ENCODE results near the gene TCF23. TPM values are rescaled to one million over a fixed set of nuclear protein-coding genes. Genes with fewer than 3 reads are reported as not detected.
A peak's percentile ranks its signal among the peaks of the same experiment; 100 is the strongest.
"Not testable (repeated sequence)": the region's sequence is repeated elsewhere in the genome, so short reads cannot be mapped to it uniquely, and the experiment has no call there.

TCF23 gene
- total and polyA plus RNA-seq, 2 experiments from 2014 or later: not detected

DNA sequence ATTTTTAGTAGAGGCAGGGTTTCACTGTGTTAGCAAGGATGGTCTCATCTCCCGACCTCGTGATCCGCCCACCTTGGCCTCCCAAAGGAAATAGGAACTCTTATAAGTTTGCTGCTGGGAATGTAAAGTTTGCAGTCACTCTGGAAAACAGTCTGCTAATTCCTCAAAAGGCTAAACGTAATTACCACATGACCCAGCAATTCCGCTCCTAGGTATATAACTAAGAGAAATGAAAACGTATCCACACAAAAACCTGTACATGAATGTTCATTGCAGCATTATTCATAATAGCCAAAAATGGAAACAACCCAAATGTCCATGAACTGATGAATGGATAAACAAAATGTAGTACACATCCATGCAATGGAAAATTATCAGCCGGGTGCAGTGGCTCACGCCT is 41.2 kb downstream of the TCF23 start:
- H3K27me3 ChIP-seq: no peaks in the 10 kb centered on the region
- DNase-seq (ENCODE audit: low read depth in 1 of 2, low spot score in 1 of 2): no peak
- H3K36me3 ChIP-seq: no peaks in the 10 kb centered on the region
- no peaks in the 10 kb centered on the region for H3K9me3 ChIP-seq (ENCODE audit: low read depth)
- H3K4me1 ChIP-seq (ENCODE audit: low read depth): peaks cover 9% of the 10 kb centered on the region
- TF ChIP-seq, protein P1, sequence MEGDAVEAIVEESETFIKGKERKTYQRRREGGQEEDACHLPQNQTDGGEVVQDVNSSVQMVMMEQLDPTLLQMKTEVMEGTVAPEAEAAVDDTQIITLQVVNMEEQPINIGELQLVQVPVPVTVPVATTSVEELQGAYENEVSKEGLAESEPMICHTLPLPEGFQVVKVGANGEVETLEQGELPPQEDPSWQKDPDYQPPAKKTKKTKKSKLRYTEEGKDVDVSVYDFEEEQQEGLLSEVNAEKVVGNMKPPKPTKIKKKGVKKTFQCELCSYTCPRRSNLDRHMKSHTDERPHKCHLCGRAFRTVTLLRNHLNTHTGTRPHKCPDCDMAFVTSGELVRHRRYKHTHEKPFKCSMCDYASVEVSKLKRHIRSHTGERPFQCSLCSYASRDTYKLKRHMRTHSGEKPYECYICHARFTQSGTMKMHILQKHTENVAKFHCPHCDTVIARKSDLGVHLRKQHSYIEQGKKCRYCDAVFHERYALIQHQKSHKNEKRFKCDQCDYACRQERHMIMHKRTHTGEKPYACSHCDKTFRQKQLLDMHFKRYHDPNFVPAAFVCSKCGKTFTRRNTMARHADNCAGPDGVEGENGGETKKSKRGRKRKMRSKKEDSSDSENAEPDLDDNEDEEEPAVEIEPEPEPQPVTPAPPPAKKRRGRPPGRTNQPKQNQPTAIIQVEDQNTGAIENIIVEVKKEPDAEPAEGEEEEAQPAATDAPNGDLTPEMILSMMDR (IDR thresholded peaks at IDR 0.05; ENCODE audit: low read depth, low read length): no peak
- H3K27ac ChIP-seq: no peak overlapping the region
- H3K4me3 ChIP-seq: no peak overlapping the region

GRCh38 chr2:27191070-27191829 is 42.4 kb downstream of the TCF23 start:
- no peaks in the 10 kb centered on the region for H3K27me3 ChIP-seq
- peak; percentile 64 to 86 for DNase-seq (ENCODE audit: low read depth in 1 of 2, low spot score in 1 of 2)

DNA sequence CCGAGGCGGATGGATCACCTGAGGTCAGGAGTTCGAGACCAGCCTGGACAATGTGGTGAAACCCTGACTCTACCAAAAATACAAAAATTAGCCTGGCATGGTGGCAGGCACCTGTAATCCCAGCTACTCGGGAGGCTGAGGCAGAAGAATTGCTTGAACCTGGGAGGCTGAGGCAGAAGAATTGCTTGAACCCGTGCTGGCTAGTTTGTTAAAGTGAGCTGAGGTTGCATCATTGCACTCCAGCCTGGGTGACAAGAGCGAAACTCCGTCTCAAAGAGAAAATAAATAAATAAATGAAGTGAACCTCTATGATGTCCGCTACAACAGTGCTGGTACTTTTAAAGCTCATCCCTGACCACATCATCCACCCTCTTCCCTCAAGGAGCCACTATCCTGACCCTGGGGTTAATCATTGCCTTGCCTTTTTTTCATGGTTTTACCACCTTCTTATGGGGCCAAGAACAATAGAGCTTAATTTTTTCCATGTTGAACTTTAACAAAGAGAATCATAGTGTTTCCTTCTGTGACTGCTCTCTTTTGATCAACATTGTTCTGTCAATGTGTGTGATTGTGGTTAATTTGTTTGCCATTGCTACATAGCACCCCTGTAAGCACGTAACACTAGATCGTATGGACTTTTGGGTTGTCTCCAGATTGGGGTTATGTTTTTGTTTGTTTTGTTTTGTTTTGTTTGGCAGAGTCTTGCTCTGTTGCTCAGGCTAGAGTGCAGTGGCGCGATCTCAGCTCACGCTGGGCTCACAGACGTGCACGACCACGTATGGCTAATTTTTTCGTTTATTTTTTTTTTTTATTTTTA is 45.9 kb downstream of the TCF23 start:
- TF ChIP-seq, protein P1 (IDR thresholded peaks at IDR 0.05; ENCODE audit: low read depth, low read length): no peak
- Histone ChIP-seq H3K36me3 (no peaks in the 10 kb centered on the region), H3K27me3 (no peaks in the 10 kb centered on the region), H3K4me3 (no peak overlapping the region), H3K9me3 (ENCODE audit: low read depth) (no peaks in the 10 kb centered on the region), H3K4me1 (ENCODE audit: low read depth) (no peaks in the 10 kb centered on the region), H3K27ac (no peak overlapping the region)
- no peak for DNase-seq (ENCODE audit: low read depth in 1 of 2, low spot score in 1 of 2)

More at GRCh38 chr2:27191070-27191829, 42.4 kb downstream of the TCF23 start:
- Histone ChIP-seq H3K4me3 (no peak overlapping the region), H3K9me3 (ENCODE audit: low read depth) (no peaks in the 10 kb centered on the region), H3K4me1 (ENCODE audit: low read depth) (no peaks in the 10 kb centered on the region), H3K27ac (no peak overlapping the region), H3K36me3 (no peaks in the 10 kb centered on the region)
- TF ChIP-seq, protein P1 (IDR thresholded peaks at IDR 0.05; ENCODE audit: low read depth, low read length): peak; percentile 82

DNA sequence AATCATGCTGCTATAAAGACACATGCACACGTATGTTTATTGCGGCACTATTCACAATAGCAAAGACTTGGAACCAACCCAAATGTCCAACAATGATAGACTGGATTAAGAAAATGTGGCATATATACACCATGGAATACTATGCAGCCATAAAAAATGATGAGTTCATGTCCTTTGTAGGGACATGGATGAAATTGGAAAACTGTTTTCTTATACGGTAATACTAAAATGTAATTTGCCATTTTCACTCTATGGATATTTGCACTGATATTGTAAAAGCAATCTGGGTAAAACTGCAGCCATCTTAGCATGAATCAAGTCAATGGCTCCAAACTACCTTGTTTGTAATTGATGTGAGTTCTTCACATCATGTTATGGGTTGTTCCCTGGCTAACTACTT is 47.0 kb downstream of the TCF23 start:
- not testable (repeated sequence) for H3K36me3 ChIP-seq; DNase-seq (ENCODE audit: low read depth in 1 of 2, low spot score in 1 of 2); H3K4me1 ChIP-seq (ENCODE audit: low read depth)

GRCh38 chr2:27198068-27198467 is 49.3 kb downstream of the TCF23 start:
- H3K27ac ChIP-seq; H3K4me1 ChIP-seq (ENCODE audit: low read depth); DNase-seq (ENCODE audit: low read depth in 1 of 2, low spot score in 1 of 2); H3K27me3 ChIP-seq; H3K36me3 ChIP-seq; H3K9me3 ChIP-seq (ENCODE audit: low read depth); H3K4me3 ChIP-seq: not testable (repeated sequence)

More for the DNA sequence above, 47.0 kb downstream of the TCF23 start:
- H3K27me3 ChIP-seq; H3K4me3 ChIP-seq; H3K27ac ChIP-seq; H3K9me3 ChIP-seq (ENCODE audit: low read depth): not testable (repeated sequence)

DNA sequence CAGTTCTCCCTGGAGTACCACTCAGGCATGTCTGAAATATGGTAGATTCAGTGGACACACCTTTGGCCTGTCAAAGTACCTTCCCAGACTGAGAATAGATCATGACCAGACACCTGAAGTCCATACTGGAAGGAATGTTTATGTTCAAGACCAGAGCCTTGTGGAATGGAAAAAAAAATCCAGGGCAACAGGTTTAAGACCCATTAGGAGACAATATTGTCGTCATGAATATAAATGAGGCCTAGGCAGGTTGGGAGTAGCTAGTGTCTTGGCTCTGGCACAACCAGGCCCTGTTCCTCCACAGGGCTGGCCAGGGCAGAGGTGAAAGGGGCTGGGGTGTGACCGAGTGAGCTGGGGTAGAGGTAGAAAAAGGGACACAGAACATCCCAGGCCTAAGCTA is 49.8 kb downstream of the TCF23 start:
- Histone ChIP-seq H3K36me3 (peaks cover 4% of the 10 kb centered on the region), H3K27me3 (no peaks in the 10 kb centered on the region), H3K27ac (no peak overlapping the region), H3K4me1 (ENCODE audit: low read depth) (no peaks in the 10 kb centered on the region), H3K9me3 (ENCODE audit: low read depth) (no peaks in the 10 kb centered on the region), H3K4me3 (no peak overlapping the region)
- no peak for DNase-seq (ENCODE audit: low read depth in 1 of 2, low spot score in 1 of 2)
- TF ChIP-seq, protein P1 (IDR thresholded peaks at IDR 0.05; ENCODE audit: low read depth, low read length): no peak

Data from cardiac muscle cell (in vitro differentiated cells and primary cell).